ENCODE measurements around the gene TRPT1. TPM values are rescaled to one million over a fixed set of nuclear protein-coding genes. Genes with fewer than 3 reads are reported as not detected.

TRPT1 gene
- total RNA-seq, 1 donor from 2014 or later, result 53.2 TPM

Other genes starting within 250 kb of the TRPT1 start
- 18.3 TPM for gene OTUB1, start 239.7 kb downstream of the TRPT1 start, total RNA-seq
- 0.52 TPM for gene FLRT1, start 190.3 kb downstream of the TRPT1 start, total RNA-seq
- 91.9 TPM for gene MACROD1, start 60.1 kb downstream of the TRPT1 start, total RNA-seq
- gene STIP1, start 40.0 kb downstream of the TRPT1 start, total RNA-seq, result 69.9 TPM
- gene FERMT3, start 19.5 kb downstream of the TRPT1 start, total RNA-seq, result 4.7 TPM
- 17.2 TPM for gene NUDT22, start 88 bp upstream of the TRPT1 start, total RNA-seq
- gene DNAJC4, start 4.4 kb upstream of the TRPT1 start, total RNA-seq, result 18.8 TPM
- gene VEGFB, start 8.4 kb upstream of the TRPT1 start, total RNA-seq, result 24.5 TPM
- gene FKBP2, start 14.9 kb upstream of the TRPT1 start, total RNA-seq, result 26.1 TPM
- 95.0 TPM for gene PPP1R14B, start 20.8 kb upstream of the TRPT1 start, total RNA-seq
- gene PLCB3, start 25.3 kb upstream of the TRPT1 start, total RNA-seq, result 9.4 TPM
- 23.5 TPM for gene BAD, start 58.5 kb upstream of the TRPT1 start, total RNA-seq
- 6.3 TPM for gene GPR137, start 59.7 kb upstream of the TRPT1 start, total RNA-seq
- gene KCNK4, start 65.1 kb upstream of the TRPT1 start, total RNA-seq, result not detected
- not detected for gene CATSPERZ, start 74.2 kb upstream of the TRPT1 start, total RNA-seq
- 35.0 TPM for gene ESRRA, start 79.3 kb upstream of the TRPT1 start, total RNA-seq
- gene TRMT112, start 91.4 kb upstream of the TRPT1 start, total RNA-seq, result 247 TPM
- 144 TPM for gene PRDX5, start 91.9 kb upstream of the TRPT1 start, total RNA-seq
- 2.6 TPM for gene CCDC88B, start 114.0 kb upstream of the TRPT1 start, total RNA-seq
- 13.6 TPM for gene RPS6KA4, start 133.0 kb upstream of the TRPT1 start, total RNA-seq

All from skeletal muscle tissue (tissue), 1 donor.